ENCODE data around the gene CRYGD.

DNA sequence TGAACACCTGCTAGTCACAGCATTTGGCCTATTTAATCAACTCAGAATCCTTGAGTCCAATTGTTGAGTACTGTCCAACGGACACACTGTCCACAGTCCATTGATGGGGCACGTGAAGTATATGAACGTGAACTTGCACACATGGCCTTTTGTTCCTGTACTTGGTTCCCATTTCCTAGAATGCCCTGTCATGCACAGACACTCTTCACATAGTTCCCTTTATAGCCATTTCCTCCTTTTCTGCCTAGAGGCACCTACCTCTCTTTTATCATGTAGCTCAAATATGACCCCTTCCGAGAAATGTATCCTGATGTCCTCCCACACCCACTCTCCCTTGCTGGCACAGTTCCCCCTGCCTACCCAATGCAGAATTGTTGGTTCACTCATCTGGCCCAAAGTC lies 47.8 kb upstream of the CRYGD start:
- no peak for TF ChIP-seq POLR2A (IDR thresholded peaks at IDR 0.05)
- TF ChIP-seq, protein P1, sequence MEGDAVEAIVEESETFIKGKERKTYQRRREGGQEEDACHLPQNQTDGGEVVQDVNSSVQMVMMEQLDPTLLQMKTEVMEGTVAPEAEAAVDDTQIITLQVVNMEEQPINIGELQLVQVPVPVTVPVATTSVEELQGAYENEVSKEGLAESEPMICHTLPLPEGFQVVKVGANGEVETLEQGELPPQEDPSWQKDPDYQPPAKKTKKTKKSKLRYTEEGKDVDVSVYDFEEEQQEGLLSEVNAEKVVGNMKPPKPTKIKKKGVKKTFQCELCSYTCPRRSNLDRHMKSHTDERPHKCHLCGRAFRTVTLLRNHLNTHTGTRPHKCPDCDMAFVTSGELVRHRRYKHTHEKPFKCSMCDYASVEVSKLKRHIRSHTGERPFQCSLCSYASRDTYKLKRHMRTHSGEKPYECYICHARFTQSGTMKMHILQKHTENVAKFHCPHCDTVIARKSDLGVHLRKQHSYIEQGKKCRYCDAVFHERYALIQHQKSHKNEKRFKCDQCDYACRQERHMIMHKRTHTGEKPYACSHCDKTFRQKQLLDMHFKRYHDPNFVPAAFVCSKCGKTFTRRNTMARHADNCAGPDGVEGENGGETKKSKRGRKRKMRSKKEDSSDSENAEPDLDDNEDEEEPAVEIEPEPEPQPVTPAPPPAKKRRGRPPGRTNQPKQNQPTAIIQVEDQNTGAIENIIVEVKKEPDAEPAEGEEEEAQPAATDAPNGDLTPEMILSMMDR (IDR thresholded peaks at IDR 0.05) = no peak
